Right hindlimb (tissue), 1 donor: Measurements from ENCODE around the gene ZBTB1.
A peak's percentile ranks its signal among the peaks of the same experiment; 100 is the strongest.

ENCODE experiments used
- DNase-seq: peaks from one replicate; pipeline ENCODE4 v3.0.0-alpha.2; 2018

Gene ZBTB1, protein sequence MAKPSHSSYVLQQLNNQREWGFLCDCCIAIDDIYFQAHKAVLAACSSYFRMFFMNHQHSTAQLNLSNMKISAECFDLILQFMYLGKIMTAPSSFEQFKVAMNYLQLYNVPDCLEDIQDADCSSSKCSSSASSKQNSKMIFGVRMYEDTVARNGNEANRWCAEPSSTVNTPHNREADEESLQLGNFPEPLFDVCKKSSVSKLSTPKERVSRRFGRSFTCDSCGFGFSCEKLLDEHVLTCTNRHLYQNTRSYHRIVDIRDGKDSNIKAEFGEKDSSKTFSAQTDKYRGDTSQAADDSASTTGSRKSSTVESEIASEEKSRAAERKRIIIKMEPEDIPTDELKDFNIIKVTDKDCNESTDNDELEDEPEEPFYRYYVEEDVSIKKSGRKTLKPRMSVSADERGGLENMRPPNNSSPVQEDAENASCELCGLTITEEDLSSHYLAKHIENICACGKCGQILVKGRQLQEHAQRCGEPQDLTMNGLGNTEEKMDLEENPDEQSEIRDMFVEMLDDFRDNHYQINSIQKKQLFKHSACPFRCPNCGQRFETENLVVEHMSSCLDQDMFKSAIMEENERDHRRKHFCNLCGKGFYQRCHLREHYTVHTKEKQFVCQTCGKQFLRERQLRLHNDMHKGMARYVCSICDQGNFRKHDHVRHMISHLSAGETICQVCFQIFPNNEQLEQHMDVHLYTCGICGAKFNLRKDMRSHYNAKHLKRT

DNA sequence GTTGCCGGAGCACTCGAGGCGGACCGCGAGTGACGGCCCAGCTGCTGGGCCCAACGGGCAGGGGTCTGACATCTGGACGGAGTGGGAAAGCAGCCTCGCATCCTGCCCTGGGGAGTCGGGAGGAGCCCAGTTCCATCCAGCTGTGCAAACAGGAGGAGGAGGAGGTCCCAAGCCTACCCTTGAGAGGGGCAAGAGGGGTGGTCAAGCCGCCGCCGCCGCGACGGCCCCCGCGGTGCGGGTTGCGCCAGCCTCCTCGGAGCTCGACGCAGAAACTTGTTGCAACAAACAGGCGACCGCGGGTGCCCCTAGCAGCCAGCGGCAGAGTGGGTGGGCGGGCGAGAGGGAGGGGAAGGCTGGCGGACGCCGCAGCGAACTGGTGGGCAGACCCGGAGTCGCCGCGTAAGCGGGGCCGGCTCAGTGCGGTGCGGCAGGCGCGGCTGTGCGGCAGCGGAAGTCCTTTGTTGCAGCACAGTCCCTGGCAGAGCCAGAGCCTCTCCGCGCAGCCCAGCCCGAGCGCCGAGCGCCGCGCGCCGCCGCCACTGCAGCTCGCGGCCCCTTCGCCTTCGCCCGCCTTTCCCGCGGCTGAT, at the start of gene ZBTB1:
Gene ZBTB1 (plus strand): TSS at position 461 of the 587 bp plus-strand sequence. CDS start 16,735 bp downstream, outside the sequence.
- DNase-seq, result peak; percentile 92

DNA sequence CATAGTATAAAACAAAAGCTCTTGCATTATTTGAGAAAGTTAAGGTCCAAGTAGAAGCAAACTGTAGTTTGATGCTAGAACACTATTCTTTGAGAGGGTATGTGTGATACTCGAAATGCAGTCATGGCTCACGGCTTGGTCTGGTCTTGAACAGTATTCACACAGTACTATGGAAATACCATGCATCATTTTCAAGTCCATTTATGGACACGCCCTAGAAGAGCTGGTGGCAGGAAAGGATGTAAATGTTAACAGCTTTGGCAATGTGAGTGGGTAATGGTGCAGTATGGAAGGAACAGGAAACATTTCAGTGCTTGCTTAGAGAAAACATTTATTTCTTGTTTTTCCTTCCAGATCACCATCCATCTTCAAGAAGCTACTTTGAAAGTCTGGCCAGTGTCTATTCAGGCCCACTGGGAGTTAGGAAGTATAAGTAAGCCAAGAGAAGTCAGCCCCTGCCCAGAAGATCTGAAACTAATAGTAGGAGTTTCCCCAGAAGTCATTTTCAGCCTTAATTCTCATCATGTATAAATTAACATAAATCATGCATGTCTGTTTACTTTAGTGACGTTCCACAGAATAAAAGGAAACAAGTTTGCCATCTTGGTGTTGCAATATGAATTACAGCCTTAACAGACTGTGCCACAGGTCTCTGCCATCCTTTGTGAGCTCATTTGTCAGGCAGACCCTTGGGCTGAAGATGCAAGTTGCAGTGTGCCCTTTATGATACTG, 45.0 kb upstream of the ZBTB1 start:
- DNase-seq, result no peak

DNA sequence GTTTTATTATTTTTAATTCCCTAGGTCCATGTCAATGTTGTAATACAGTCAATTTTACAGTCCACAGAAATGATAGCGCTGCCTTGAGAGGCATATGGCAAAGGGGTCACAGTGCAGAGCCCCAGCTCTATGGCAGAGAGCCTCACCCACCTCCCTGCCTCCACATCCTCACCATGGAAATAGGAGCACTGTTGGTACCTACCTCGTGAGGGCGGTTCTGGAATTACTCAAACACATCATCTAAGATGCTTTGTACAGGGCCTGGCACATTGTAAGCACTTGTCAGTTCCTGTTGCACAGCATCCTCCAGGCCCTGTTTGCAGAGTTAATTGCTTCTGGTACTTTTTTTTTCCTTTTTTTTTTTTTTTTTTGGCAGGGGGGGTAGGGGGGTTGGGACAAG, 43.3 kb upstream of the ZBTB1 start:
- DNase-seq, result no peak

DNA sequence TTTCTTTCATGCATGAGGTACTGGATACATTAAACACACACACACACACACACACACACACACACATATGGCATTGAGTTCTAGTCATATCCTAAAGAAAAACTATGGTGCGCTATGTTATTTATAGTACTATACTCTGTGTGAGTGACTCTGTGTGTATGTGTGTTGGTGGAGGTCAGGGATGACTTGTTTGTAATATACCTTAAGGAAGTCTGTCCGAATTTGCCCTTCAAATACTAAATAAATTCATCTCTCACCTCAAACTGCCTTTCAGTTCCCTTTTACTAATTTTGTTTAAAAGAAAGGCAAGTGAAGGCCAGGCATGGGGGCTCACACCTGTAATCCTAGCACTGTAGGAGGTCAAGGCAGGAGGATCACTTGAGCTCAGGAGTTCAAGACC, 41.4 kb upstream of the ZBTB1 start:
- DNase-seq, result no peak

DNA sequence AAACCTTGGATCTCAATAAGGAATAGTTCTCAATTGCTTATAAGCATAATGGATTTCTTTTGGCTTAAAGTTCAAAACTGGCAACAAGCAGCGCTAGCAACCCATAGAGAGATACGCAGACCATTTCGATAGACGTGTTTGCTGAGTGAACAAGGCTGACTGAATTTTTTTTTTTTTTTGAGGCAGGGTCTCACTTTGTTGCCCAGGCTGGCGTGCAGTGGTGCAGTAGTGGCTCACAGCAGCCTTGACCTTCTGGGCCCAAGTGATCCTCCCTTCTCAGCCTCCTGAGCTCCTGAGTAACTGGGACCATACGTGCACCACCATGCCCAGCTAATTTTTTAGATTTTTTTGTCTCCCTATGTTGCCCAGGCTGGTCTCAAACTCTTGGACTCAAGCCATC, 40.7 kb upstream of the ZBTB1 start:
- DNase-seq, result no peak

DNA sequence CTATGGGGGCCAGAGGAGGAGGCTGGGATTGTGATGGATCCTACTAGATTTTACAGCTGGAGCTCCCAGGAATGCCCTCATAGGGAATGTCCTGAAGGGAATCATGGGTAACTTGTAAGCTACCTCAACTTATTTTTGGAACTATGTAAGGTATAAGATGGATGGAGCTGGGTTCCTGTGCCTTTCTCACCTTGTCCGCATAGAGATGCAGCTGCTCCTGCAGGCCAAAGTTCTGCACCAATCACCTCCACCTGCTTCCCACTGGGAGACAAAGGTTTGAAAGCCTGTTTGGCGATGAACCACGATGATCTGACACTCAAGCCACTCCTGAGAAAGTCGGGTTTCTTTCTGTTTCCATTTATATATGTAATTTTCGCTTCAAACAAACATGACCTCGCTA, 39.9 kb upstream of the ZBTB1 start:
- no peak for DNase-seq

DNA sequence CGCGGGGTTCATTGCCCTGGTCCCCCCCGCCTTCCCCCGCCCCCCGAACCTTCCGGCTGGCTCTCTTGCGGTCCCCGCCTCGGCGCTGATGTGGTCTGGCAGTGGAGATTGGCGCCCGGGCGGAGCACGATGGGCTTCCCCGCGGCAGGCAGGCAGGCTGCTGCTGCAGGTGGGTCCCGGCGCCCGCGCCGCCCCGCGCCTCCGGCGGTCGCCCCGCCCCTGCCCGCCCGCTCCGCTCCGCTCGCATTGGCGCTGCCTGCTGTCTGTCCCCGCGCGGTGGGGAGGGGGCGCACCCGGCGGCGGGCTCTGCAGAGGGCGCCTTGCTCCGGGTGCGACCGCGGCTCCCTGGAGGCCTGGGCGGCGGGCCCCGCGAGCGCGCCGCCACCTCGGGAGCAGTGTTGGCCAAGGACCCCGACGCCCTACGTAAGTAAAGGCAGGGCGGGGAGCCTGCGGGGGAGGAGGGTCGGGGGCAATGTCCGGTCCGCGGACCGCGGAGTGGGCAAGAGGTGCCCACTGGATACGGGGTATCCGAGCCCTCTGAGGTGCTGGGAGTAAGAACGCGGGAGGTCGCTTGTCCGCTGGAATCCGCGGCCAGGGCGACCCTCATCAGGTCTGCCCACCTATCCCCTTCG, 39.3 kb upstream of the ZBTB1 start, which contains the start of gene AKAP5:
Gene AKAP5 (plus strand): TSS at position 309 of the 632 bp plus-strand sequence. CDS start 2,896 bp downstream, outside the sequence.
- DNase-seq, result peak; percentile 71

DNA sequence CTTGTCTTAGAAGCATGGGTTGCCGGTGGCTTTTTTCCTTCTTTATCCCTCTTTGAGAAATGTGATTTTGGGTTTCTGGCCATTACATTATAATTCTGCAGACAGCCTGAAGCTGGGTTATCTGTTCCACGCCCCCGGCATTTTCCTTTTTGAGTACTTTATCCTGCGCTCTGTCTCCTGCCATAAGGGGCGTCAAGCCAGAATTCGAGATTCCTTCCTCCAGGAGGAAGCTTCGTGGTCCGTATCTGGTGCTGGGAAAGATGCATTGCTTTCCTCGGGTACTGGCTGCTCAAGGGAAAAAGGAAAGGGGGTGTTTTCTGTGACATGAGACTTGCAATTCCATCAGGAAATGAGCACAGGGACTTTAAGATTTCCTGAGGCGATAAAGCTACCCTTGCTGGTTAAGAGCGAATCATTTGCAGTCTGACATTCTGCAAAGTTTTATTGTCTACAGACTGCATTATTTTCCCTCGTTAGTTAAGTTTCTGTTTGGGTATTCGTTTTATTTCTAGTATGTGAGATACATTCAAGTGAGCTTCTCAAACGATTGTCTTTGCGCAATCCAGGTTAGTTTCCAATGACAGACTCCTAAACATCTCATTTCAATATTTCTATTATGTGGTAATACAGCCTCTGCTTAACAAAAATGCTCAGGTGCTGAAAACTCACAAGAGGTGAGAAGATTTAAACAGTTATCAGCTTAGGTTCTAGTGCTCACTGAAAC, 38.6 kb upstream of the ZBTB1 start:
- DNase-seq, result peak; percentile 57

DNA sequence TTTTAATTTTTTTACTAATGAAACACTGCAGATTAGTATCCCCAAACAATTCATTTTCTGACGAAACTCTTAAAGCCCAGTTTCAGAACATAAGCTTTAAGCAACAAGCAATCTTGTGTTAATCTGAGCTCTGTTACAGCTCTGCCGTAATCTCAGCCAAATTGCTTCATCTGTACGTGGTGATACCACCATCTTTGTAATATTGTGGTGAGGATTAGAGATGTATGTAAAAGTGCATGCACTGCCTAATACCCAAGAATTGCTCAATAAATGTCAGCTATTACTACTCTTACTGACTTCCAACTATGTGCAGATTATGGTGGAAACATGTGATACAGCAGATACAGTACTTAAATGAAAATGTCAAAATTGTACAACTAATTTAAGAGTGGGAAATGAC, 37.5 kb upstream of the ZBTB1 start:
- DNase-seq, result no peak

DNA sequence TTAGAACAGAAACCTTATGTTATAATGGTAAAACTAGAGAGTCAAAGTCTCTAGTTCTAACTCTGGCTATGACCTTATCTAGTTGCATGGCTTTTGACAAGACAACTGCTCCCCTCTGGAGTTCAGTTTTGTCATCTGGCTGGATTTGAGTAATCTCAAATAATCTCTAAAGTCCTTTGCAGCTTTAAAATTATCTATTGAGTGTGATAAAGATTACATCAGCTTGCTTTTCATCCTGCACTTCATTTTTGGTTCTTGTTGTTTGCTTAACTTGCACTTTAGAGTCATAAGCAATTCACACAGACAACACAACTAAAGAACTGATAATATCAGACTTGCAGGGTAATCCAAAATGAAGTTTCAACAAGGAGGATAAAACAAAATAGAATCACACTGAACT, 37.0 kb upstream of the ZBTB1 start:
- DNase-seq, result no peak

DNA sequence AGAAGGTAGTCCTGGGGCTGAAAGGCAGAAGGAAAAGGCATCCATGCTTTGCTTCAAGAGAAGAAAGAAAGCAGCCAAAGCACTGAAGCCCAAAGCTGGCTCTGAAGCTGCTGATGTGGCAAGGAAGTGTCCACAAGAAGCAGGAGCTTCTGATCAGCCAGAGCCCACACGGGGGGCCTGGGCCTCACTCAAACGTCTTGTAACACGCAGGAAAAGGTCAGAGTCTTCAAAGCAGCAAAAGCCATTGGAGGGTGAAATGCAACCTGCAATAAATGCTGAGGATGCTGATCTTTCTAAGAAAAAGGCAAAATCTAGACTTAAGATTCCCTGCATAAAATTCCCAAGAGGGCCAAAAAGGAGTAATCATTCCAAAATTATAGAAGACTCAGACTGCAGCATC, 36.1 kb upstream of the ZBTB1 start:
- no peak for DNase-seq

DNA sequence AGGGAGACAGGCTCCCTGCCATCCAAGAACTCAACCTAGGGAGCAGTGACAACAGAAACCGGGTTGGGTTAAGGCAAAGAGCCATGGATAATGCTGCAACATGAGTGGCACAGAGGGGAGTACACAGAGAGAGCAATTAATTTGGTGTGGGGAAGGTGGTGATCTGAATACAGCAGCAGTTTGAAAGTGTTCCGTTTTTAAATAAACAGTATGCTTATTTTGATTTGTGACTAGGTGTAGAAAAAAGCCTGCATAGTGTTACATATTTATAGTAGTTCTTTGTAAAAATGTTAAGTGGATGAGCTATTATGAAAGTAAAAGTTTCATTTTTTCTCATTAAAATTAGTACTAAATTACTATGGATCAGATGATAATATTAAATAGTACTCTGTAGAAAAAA, 30.5 kb upstream of the ZBTB1 start:
- DNase-seq, result no peak

DNA sequence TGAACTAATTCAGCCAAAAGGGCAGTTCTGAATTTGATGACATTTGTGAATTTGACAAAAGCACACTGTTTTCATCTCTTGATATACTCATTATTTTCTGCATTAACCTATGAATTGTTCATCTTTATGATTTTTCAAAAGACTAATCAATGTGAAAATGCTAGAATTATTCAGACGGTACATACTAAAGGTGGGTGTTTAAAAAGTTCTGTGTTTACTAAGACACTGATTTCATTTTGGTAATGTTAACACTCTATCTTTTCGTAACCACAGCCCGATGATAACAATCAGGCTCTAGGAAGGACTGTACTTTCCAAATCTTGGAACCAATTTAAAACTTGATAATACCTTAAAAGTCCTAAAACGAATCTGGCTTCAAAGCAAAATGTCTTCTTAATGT, 29.9 kb upstream of the ZBTB1 start:
- no peak for DNase-seq

DNA sequence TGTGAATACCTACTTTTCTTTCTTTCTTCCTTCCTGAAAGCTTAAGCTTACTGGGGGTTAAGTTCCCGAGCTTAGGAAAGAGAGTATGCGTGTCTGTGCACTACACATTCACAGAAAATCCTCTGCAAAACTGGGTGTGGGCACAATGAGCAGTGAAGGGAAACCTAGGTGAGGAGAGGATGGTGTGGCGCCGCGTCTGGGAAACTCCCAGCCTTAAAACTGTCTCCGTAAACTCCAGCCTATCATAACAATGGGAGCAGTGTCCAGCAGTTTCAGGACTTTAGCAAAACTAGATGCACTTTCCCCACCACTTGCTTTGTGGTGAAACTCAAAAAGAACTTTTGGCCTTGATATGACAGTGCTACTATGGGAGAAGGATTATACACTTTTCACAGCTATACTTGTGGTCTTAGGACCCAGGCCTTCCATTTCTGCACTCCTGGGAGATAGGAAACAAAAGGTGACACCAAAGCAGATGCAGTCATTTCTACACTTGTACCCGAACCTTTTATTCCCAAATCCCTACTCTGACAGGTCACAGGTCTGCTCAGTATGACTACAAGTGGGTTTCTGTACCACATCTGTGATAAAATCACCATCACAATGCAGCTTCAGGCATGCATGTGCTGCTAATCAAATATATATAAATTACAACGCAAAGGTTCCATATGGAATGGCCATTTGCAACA, 28.8 kb upstream of the ZBTB1 start:
- no peak for DNase-seq

DNA sequence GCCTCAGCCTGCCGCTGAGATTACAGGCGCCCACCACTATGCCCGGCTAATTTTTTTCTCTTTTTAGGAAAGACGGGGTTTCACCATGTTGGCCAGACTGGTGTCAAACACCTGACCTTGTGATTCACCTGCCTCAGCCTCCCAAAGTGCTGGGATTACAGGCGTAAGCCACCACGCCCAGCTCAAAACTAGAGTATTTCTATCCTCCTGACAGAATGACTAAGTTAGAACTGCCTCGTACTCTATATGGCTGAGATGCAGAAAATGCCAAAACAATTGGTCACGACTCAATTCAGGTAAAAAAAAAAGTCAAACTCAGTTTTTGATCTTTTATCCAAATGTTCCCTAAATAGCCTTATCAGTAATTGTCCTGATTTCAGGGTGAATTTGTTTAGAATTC, 28.1 kb upstream of the ZBTB1 start:
- DNase-seq, result no peak

DNA sequence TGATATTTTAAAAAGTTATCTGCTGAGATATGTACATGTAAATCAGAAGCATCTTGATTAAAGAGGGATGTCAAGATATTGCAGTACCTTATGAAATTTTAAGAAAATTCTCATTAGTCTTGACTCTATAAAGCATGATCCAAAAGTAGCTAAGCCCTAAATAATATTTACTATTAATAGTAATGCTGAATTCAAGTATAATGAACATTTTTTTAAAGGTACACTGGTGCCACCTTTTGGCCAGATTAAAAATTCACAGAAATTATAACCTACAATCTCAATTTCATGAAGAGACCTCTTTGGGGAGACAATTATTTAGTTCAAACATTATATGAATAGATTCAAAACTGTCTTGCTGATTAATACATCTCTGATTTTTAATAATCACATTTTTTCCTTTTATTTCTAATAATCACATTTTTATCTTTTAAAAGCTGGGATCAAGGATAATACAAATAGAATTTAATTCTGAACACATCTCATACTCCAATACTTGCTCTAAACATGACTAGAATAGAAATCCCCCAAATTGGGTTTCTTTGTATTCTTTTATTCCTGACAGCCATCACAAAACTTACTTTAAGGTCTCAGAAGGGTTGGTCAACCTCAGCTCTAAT, 25.8 kb upstream of the ZBTB1 start:
- no peak for DNase-seq

DNA sequence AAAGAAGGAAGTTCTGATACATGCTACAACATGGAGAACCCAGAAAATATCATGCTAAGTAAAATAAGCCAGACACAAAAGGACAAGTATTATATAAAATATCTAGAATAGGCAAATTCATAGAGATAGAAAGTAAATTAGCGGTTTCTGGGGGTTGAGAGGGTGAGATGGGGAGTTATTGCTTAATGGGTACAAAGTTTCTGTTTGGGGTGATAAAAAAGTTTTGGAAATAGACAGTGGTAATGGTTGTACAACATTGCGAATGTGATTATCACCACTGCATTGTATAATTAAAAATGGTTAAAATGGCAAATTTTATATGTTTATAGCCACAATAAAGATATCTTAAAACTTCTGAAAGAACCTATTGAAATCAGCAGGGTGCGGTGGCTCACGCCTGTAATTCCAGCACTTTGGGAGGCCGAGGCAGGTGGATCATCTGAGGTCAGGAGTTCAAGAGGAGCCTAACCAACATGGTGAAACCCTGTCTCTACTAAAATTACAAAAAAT, 15.9 kb upstream of the ZBTB1 start:
- no peak for DNase-seq

DNA sequence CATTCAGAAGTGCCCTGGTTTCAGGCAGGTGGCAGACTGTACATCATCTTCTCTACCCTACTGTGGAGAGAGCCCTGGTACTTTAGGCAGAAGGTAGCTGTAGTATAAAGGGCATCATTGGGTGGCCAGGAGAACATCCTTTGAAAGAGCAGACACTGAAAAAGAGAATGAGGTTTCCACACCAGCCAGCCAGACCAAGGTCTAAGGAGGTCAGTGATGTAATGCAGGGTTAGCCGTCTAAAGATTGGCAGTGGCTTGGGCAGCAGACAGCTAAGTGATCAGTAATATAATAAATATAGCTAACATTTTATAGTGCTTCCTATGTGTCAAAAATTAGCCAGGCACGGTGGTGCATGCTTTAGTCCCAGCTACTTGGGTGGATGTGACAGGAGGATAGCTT, 12.9 kb upstream of the ZBTB1 start:
- no peak for DNase-seq

DNA sequence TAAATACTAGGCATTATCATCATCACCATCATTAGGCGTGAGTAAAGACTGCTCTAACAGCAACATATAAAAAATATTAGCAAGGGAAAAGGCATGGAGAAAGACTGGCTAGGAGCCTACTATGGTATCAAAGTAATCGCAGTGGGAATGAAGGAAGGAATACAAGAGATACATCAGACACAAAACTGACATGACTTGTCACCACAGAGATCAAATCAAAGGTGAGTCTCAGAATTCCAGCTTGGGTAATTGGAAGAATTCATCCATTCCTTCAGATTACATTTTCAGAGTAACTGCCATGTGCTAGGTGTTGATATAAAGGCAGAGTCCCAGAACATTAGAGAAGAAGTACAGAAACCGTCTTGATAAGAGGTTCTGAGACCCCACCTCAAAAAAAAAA, 11.1 kb upstream of the ZBTB1 start:
- no peak for DNase-seq

DNA sequence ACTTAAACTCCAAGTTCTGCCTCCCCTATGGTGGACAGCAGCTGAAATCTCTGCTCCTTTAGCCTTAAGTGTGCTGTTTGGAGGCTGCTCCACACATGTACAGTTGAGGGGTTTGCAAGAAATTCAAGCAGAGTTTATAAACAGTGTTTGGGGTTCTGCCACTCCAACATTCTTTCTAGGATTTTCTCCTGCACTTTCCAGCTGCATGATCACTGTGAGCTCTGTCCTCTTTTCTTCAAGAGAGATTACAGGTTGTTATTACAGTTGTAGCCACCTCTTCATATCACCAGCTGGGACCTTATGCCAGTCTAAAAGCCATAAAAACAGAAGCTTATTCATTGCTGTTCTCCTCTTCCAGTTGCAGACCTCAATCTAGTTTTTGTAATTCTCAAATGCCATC, 9.3 kb upstream of the ZBTB1 start:
- no peak for DNase-seq

DNA sequence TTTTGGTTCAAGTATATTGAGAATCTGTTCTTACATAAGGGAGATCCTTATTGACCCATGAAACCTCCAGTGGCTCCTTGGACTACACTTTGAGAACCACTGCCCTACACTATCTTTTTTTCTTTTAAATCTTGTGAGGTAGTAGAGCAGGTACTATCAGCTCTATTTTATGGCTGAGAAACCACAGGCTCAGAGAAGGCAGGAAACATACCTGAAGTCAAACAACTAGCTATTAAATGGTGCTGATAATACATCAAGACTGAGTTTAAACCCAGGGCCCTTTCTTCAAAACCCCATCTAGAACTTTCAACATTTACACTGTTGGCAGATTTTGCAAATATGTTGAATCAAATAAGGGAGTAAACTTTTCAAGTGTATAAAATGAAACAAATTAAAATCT, 7.8 kb upstream of the ZBTB1 start:
- no peak for DNase-seq
